ENCODE measurements around the gene LRP1.

Gene LRP1

DNA sequence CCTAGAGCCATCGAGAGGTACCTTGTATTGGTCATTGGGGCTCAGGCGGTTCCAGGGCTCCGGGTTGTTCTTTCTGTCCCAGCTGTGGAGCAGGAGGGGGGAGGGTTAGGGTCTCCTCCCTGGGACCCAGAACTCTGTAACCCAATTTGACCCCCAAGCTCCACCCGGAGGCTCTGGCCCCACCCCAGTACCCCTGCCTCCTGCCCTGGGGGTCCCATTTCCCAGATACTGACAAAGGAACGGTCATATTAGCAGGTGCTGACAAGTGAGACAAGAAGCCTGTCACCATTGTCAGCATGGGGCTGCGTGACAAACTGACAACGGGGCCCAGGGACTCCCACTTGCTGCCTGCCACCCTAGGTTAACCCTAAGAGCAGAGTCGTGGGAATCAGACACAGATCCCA lies 107.4 kb downstream of the LRP1 start:
- TF ChIP-seq RARB (CRISPR knock-in tag; IDR thresholded peaks at IDR 0.05): no peak
- TF ChIP-seq ZFP3 (CRISPR knock-in tag; IDR thresholded peaks at IDR 0.05): no peak
- TF ChIP-seq ISL1 (CRISPR knock-in tag; IDR thresholded peaks at IDR 0.05): no peak
- TF ChIP-seq SNAI2 (CRISPR knock-in tag; IDR thresholded peaks at IDR 0.05): no peak
- no peak for TF ChIP-seq ZC3H10 (CRISPR knock-in tag; IDR thresholded peaks at IDR 0.05)
- TF ChIP-seq TOX (CRISPR knock-in tag; IDR thresholded peaks at IDR 0.05; ENCODE audit: borderline replicate concordance): no peak
- TF ChIP-seq ZFP30 (CRISPR knock-in tag; IDR thresholded peaks at IDR 0.05): no peak
- TF ChIP-seq, protein P1, sequence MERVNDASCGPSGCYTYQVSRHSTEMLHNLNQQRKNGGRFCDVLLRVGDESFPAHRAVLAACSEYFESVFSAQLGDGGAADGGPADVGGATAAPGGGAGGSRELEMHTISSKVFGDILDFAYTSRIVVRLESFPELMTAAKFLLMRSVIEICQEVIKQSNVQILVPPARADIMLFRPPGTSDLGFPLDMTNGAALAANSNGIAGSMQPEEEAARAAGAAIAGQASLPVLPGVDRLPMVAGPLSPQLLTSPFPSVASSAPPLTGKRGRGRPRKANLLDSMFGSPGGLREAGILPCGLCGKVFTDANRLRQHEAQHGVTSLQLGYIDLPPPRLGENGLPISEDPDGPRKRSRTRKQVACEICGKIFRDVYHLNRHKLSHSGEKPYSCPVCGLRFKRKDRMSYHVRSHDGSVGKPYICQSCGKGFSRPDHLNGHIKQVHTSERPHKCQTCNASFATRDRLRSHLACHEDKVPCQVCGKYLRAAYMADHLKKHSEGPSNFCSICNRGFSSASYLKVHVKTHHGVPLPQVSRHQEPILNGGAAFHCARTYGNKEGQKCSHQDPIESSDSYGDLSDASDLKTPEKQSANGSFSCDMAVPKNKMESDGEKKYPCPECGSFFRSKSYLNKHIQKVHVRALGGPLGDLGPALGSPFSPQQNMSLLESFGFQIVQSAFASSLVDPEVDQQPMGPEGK (CRISPR knock-in tag; IDR thresholded peaks at IDR 0.05; ENCODE audit: borderline replicate concordance): no peak
- no peak for TF ChIP-seq TCF4 (CRISPR knock-in tag; IDR thresholded peaks at IDR 0.05; ENCODE audit: borderline replicate concordance)
- no peak for TF ChIP-seq PPARA (CRISPR knock-in tag; IDR thresholded peaks at IDR 0.05; ENCODE audit: borderline replicate concordance)
- TF ChIP-seq ESRRG (CRISPR knock-in tag; IDR thresholded peaks at IDR 0.05): no peak
- TF ChIP-seq, protein P2, sequence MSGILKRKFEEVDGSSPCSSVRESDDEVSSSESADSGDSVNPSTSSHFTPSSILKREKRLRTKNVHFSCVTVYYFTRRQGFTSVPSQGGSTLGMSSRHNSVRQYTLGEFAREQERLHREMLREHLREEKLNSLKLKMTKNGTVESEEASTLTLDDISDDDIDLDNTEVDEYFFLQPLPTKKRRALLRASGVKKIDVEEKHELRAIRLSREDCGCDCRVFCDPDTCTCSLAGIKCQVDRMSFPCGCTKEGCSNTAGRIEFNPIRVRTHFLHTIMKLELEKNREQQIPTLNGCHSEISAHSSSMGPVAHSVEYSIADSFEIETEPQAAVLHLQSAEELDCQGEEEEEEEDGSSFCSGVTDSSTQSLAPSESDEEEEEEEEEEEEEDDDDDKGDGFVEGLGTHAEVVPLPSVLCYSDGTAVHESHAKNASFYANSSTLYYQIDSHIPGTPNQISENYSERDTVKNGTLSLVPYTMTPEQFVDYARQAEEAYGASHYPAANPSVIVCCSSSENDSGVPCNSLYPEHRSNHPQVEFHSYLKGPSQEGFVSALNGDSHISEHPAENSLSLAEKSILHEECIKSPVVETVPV (CRISPR knock-in tag; IDR thresholded peaks at IDR 0.05): no peak
- TF ChIP-seq CSDC2 (CRISPR knock-in tag; IDR thresholded peaks at IDR 0.05): no peak
- ATAC-seq: no peak

DNA sequence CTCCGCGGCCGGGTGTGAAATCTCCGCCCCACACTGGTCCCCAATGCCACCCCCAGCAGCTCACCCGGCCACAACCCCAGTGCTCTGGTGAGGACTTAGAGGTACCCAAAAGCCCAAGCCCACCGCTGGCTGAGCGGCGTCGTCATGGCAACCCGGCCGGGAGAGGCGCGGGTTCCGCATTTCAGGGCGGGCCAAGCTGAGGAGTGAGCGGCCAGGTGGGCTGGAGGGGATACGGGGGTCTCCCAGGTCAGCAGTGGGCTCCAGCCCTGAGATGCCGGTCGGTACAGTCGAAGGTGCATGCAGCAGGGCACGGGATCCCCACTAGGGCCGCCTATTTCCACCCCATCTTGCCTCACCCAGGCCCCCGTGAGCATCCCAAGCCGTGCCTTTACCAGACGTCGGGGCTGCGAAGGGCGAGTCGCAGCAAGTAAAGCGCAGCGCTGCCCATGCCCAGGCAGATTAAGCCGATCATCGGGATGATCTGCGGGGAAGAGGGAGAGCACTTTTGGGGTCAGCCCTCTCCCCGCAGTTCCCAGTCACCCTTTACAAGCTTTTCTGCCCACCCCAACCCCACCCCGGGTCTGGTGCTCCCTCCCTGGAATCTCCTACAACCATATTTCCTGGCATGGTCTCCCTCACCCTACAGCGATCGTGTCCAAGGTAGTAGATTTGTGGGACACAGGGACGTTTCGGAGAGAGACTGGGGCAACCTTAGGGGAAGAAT lies 108.1 kb downstream of the LRP1 start:
- TF ChIP-seq, protein P3, sequence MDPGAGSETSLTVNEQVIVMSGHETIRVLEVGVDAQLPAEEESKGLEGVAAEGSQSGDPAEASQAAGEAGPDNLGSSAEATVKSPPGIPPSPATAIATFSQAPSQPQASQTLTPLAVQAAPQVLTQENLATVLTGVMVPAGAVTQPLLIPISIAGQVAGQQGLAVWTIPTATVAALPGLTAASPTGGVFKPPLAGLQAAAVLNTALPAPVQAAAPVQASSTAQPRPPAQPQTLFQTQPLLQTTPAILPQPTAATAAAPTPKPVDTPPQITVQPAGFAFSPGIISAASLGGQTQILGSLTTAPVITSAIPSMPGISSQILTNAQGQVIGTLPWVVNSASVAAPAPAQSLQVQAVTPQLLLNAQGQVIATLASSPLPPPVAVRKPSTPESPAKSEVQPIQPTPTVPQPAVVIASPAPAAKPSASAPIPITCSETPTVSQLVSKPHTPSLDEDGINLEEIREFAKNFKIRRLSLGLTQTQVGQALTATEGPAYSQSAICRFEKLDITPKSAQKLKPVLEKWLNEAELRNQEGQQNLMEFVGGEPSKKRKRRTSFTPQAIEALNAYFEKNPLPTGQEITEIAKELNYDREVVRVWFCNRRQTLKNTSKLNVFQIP (CRISPR knock-in tag; IDR thresholded peaks at IDR 0.05; ENCODE audit: borderline replicate concordance, low read depth): no peak
- TF ChIP-seq PPARA (CRISPR knock-in tag; IDR thresholded peaks at IDR 0.05; ENCODE audit: borderline replicate concordance) (no peak), ZFP3 (CRISPR knock-in tag; IDR thresholded peaks at IDR 0.05) (no peak), ESRRG (CRISPR knock-in tag; IDR thresholded peaks at IDR 0.05) (no peak), ZNF565 (CRISPR knock-in tag; conservative IDR thresholded peaks at IDR 0.05; ENCODE audit: low read depth) (no peak), RARB (CRISPR knock-in tag; IDR thresholded peaks at IDR 0.05) (no peak), TCF4 (CRISPR knock-in tag; IDR thresholded peaks at IDR 0.05; ENCODE audit: borderline replicate concordance) (no peak), ZC3H10 (CRISPR knock-in tag; IDR thresholded peaks at IDR 0.05) (no peak)
- TF ChIP-seq, protein P1 (CRISPR knock-in tag; IDR thresholded peaks at IDR 0.05; ENCODE audit: borderline replicate concordance): no peak
- TF ChIP-seq, protein P4, sequence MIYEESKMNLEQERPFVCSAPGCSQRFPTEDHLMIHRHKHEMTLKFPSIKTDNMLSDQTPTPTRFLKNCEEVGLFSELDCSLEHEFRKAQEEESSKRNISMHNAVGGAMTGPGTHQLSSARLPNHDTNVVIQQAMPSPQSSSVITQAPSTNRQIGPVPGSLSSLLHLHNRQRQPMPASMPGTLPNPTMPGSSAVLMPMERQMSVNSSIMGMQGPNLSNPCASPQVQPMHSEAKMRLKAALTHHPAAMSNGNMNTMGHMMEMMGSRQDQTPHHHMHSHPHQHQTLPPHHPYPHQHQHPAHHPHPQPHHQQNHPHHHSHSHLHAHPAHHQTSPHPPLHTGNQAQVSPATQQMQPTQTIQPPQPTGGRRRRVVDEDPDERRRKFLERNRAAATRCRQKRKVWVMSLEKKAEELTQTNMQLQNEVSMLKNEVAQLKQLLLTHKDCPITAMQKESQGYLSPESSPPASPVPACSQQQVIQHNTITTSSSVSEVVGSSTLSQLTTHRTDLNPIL (CRISPR knock-in tag; IDR thresholded peaks at IDR 0.05; ENCODE audit: low read depth): no peak
- no peak for ATAC-seq

DNA sequence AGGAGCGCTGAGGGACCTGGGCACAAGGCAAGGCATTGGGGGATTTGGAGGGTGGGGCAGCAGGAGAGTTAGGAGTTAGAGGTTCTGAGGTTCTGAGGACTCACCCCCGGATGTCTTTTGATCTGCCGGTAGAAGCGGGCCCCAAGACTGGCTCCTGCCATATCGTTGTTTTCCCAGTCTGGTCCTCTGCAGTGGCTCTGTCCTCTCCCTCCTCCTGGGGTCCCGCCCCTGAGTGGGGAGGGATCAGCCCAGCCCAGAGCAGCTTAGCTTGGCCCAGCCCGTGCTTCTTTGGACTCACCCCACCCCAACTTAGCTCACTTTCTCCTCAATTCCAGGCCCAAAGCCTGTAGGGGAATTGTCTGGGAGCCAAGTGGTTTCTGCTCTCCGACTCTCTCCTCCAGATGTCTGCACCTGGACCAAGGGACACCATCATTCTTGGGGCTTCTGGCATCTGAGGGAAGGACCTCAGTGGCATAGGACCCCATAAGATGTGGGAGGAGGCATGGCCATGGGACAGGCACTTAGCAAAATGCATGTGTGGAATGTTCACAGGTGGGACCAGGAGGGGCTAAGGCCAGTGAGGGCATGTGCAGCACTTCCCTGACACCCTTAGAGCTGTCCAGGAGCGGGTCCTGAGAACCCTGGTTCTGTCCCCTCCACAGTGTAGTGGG lies 108.8 kb downstream of the LRP1 start:
- ATAC-seq: no peak
- TF ChIP-seq TOX (CRISPR knock-in tag; IDR thresholded peaks at IDR 0.05; ENCODE audit: borderline replicate concordance) (no peak), PPARA (CRISPR knock-in tag; IDR thresholded peaks at IDR 0.05; ENCODE audit: borderline replicate concordance) (no peak), ZNF8 (CRISPR knock-in tag; IDR thresholded peaks at IDR 0.05) (no peak), ARNTL (CRISPR knock-in tag; IDR thresholded peaks at IDR 0.05; ENCODE audit: borderline replicate concordance, low read depth) (no peak), ISL1 (CRISPR knock-in tag; IDR thresholded peaks at IDR 0.05) (no peak), ZNF565 (CRISPR knock-in tag; conservative IDR thresholded peaks at IDR 0.05; ENCODE audit: low read depth) (no peak), ZFP3 (CRISPR knock-in tag; IDR thresholded peaks at IDR 0.05) (no peak), ZNF70 (CRISPR knock-in tag; IDR thresholded peaks at IDR 0.05) (no peak)
- TF ChIP-seq, protein P1 (CRISPR knock-in tag; IDR thresholded peaks at IDR 0.05; ENCODE audit: borderline replicate concordance): no peak
- TF ChIP-seq, protein P2 (CRISPR knock-in tag; IDR thresholded peaks at IDR 0.05): no peak
- TF ChIP-seq, protein P4 (CRISPR knock-in tag; IDR thresholded peaks at IDR 0.05; ENCODE audit: low read depth): no peak
